IPS-18c (cell line): ENCODE measurements around the gene ACBD6.
"Not testable (repeated sequence)": the region's sequence is repeated elsewhere in the genome, so short reads cannot be mapped to it uniquely, and the experiment has no call there.

Experiments used
- H3K4me3 ChIP-seq: 2 replicates; pipeline ENCODE4 v1.7.0; 2013; ENCODE audit warnings: low read depth, mild to moderate bottlenecking, low read length, moderate library complexity; ENCODE audit not compliant: insufficient read depth
- H3K9me3 ChIP-seq: one replicate; pipeline ENCODE4 v1.6.1; 2013; ENCODE audit warnings: mild to moderate bottlenecking, low read length, moderate library complexity; ENCODE audit not compliant: control insufficient read depth, insufficient read depth

The ACBD6 gene

GRCh38 chr1:180456191-180456590 lies 46.2 kb downstream of the ACBD6 start:
- H3K9me3 ChIP-seq = no peaks in the 10 kb centered on the region
- H3K4me3 ChIP-seq = no peak overlapping the region

DNA sequence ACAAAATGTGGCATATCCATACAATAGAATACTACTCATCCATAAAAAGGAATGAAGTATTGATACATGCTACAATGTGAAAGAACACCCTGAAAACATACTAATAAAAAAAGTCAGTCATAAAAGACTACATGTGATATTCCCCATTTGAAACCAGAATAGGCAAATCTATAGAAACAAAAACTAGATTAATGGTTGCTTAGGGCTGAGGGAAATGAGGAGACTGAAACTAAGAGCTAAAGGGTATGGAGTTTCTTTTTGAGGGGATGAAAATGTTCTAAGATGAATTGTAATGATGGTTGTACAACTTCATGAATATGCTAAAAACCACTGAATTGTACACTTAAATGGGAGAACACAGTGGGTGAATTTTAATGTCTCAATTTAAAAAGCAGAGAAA lies 50.9 kb downstream of the ACBD6 start:
- no peak overlapping the region for H3K4me3 ChIP-seq
- H3K9me3 ChIP-seq = peaks cover 2% of the 10 kb centered on the region

- Histone ChIP-seq H3K9me3 (peaks cover 2% of the 10 kb centered on the region), H3K4me3 (no peak overlapping the region)
These were observed 57.9 kb downstream of the ACBD6 start for GRCh38 chr1:180444522-180444921.

GRCh38 chr1:180440335-180440734 lies 62.0 kb downstream of the ACBD6 start:
- Histone ChIP-seq H3K9me3 (no peaks in the 10 kb centered on the region), H3K4me3 (no peak overlapping the region)

DNA sequence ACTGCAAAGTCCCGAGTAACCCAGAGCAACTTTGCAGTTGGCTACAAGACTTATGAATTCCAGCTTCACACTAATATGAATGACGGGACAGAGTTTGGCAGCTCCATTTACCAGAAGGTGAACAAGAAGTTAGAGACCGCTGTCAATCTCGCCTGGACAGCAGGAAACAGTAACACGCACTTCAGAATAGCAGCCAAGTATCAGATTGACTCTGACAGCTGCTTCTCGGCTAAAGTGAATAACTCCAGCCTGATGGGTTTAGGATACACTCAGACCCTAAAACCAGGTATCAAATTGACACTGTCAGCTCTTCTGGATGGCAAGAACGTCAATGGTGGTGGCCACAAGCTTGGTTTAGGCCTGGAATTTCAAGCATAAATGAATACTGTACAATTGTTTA lies 66.8 kb downstream of the ACBD6 start:
- Histone ChIP-seq H3K9me3 (no peaks in the 10 kb centered on the region), H3K4me3 (no peak overlapping the region)

GRCh38 chr1:180433873-180434272 lies 68.5 kb downstream of the ACBD6 start:
- no peaks in the 10 kb centered on the region for H3K9me3 ChIP-seq

GRCh38 chr1:180431683-180432082 lies 70.7 kb downstream of the ACBD6 start:
- no peak overlapping the region for H3K4me3 ChIP-seq
- H3K9me3 ChIP-seq = no peaks in the 10 kb centered on the region

More at GRCh38 chr1:180433873-180434272, 68.5 kb downstream of the ACBD6 start:
- H3K4me3 ChIP-seq = no peak overlapping the region

- Histone ChIP-seq H3K9me3 (no peaks in the 10 kb centered on the region), H3K4me3 (no peak overlapping the region)
These were observed 73.3 kb downstream of the ACBD6 start for GRCh38 chr1:180428782-180429695.

DNA sequence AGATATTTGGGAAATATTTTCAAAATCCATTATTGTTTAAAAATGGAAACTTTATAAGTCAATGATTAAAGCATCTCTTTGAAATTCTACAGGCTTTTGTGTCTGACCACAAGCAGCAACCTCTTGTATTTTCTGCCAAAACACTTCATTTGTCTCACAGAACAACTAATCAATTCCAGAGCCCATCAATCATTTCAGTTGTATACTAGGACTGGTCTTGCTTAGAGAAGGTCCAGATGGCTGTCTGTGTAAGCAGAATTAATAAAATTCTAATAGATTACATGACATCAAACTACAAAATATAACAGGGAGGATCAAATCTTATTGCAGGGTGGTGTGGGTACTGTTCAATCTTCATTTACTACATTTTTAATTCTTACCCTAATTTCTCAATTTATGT lies 76.4 kb downstream of the ACBD6 start:
- Histone ChIP-seq H3K4me3 (no peak overlapping the region), H3K9me3 (no peaks in the 10 kb centered on the region)

DNA sequence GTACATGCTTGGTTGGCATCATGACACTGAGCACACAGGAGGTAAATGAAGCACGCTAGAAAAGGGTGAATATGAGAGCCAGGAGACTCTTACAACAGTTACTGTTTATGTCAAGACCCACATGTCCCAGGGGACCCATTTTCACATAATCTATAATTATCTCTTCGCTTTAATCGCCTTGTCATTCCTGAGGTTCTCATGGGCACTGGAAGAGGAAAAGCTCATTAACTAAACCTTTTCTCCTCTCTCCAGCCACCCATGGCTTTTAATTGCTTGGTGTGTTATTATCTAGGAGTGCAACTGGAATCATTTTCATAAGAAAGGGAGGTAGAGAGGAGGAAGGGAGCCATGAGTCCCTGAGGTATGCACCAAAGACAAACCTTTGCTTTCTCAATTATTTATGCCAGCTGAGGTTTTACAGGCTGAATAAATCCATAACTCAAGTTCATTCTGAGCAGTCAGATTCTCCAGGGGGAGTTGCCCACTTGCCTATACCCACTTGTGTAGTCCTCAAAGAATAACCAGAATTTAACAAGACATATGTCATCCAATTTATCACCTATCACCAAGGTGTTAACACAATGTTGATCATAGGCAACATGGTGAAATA lies 77.4 kb downstream of the ACBD6 start:
- H3K9me3 ChIP-seq = no peaks in the 10 kb centered on the region
- no peak overlapping the region for H3K4me3 ChIP-seq

GRCh38 chr1:180421614-180422013 lies 80.8 kb downstream of the ACBD6 start:
- Histone ChIP-seq H3K4me3 (no peak overlapping the region), H3K9me3 (no peaks in the 10 kb centered on the region)

GRCh38 chr1:180421145-180421544 lies 81.2 kb downstream of the ACBD6 start:
- not testable (repeated sequence) for H3K4me3 ChIP-seq, H3K9me3 ChIP-seq

DNA sequence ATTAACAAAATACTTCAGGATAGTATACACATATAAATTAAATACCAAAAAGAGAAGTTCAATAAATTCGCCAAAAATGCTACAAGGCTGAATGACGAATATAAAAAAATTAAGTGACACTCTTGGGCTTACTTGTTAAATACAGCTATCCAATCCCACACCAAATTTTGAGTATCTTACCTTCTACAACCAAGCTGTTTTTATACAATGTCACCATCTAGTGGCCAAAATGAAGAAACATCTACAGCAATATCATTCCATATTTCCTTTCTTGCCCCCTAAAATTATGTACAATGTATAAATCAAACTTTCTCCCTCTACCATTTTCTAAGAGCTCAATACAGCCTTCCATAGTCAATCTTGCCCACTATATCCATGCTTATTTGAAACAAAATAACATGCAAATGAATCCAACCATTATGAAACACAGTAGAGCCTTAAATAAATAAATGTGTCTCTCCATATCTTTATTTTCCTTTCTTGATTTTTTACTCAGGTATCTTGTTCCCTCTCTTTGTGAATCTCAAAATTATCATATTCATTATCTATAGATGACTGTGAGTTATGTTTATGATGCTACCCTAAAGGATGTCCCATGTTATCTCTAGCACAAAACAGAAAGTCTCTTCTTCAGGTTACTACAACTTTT lies 86.3 kb downstream of the ACBD6 start:
- no peaks in the 10 kb centered on the region for H3K9me3 ChIP-seq
- no peak overlapping the region for H3K4me3 ChIP-seq

DNA sequence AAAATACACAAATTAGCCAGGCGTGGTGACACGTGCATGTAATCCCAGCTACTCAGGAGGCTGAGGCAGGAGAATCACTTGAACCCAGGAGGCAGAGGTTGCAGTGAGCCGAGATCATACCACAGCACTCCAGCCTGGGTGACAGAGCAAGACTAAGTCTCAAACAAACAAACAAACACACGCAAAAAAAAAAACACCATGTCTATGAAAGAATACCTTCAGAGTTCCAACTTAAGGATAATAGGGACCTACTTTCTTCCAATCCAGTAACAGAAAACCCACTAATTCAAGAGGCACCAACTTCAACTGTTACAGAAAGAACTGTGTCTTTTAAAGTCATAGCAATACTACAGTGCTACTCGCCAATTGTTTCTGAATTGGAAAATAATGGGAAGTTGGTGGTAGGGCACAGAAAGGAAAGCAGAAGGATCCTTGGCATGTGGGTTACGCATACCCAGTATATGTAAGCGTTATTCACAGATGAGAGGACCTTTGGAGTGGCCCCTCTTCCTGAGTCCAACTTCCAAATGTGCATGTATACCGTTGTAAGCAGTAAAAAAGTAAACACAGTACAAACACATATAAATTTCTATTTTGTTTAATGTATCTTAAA lies 87.0 kb downstream of the ACBD6 start:
- no peaks in the 10 kb centered on the region for H3K9me3 ChIP-seq
- no peak overlapping the region for H3K4me3 ChIP-seq

DNA sequence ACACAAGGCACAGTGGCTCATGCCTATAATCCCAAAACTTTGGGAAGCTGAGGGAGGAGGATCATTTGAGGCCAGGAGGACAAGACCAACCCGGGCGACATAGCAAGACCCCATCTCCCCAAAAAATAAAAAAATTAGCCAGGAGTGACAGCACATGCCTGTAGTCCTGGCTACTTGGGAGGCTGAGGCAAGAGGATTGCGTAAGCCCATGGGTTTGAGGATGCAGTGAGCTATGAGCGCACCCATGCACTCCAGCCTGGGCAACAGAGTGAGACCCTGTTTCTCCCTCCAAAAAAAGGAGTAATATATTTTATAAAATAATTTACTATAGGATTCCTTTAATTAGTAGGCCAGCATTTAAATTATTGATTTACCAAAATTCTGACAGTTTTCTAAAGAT lies 89.8 kb downstream of the ACBD6 start:
- Histone ChIP-seq H3K4me3 (no peak overlapping the region), H3K9me3 (no peaks in the 10 kb centered on the region)

DNA sequence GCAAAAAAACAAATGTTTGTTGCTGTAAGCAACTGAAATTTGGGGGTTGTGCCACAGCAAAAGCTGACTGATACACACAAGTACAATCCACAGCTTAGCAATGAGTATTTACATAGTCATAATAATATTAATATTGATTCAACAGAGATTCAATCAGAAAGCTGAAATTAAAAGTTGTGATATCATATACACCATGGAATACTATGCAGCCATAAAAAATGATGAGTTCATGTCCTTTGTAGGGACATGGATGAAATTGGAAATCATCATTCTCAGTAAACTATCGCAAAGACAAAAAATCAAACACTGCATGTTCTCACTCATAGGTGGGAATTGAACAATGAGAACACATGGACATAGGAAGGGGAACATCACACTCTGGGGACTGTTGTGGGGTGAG lies 94.2 kb downstream of the ACBD6 start:
- not testable (repeated sequence) for H3K9me3 ChIP-seq, H3K4me3 ChIP-seq

GRCh38 chr1:180407051-180407450 lies 95.3 kb downstream of the ACBD6 start:
- H3K9me3 ChIP-seq = no peaks in the 10 kb centered on the region
- H3K4me3 ChIP-seq = no peak overlapping the region

DNA sequence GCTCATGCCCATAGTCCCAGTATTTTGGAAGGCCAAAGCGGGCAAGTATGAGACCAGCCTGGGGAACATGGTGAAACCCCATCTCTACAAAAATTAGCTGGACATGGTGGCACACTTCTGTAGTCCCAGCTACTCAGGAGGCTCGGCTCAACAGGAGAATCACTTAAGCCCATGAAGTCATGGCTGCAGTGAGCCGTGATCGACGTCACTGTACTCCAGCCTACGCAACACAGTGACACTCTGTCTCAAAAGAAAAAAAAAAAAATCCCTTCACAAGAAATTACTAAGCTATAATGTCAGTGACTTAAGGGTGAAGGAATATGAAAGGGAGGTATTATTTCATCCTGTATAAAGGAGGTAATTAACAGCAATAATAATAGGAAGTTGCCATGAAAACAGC lies 99.8 kb downstream of the ACBD6 start:
- Histone ChIP-seq H3K9me3 (no peaks in the 10 kb centered on the region), H3K4me3 (no peak overlapping the region)
